ENCODE measurements around the gene CYTH4. TPM values are rescaled to one million over a fixed set of nuclear protein-coding genes. Genes with fewer than 3 reads are reported as not detected.

CYTH4 gene
- total and polyA plus RNA-seq, 9 donors = 2.4 to 14.5 (median 6.2) TPM

DNA sequence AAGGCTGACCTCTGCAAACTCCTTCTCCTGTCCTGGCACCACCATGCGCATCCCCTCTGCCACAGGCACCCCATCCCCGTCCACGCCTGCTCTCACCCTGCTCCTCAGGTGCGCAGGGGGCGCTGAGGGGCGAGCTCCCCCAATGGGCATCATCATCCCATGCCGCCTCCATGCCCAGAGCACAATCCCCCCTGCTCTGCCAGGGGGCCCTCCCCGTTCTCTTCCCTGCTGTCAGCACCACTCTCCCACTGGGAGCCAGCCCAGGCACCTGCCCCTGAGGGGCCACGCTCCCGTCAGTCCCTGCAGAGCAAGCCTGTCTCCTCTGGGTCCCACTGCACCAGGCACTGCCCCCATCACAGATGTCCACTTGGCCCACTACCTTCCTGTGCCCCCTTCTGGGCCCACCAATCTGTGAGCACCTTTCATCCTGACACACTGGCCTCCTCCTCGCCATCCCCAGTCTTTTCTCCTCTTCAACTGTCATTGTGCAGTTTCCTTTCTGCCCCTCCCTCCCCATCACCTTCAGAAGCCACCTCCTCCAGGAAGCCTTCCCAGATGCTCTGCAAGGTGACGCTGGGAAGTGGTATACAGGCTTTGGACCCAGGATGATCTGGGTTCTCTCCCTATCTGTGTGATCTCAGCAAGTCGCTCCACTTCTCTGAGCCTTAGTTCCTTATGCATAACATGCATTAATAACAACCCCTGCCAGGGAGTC is 62.6 kb downstream of the CYTH4 start:
- Histone ChIP-seq H3K36me3 (no peaks in the 10 kb centered on the region), H3K4me1 (ENCODE audit: insufficient read depth) (peaks cover 10% of the 10 kb centered on the region), H3K4me3 (no peak overlapping the region), H3K9me3 (no peaks in the 10 kb centered on the region), H3K27ac (no peak overlapping the region), H3K27me3 (no peaks in the 10 kb centered on the region)
- intact Hi-C loops (cut with DNase I) = no loop called here
- 68 to 84% (median 69%) methylated on average over 13 of the region's 13 CpGs for WGBS, 3 donors
- DNase-seq = no peak
- TF ChIP-seq POLR2A (IDR thresholded peaks at IDR 0.05) (no peak), EP300 (IDR thresholded peaks at IDR 0.05) (no peak)
- TF ChIP-seq, protein P1, sequence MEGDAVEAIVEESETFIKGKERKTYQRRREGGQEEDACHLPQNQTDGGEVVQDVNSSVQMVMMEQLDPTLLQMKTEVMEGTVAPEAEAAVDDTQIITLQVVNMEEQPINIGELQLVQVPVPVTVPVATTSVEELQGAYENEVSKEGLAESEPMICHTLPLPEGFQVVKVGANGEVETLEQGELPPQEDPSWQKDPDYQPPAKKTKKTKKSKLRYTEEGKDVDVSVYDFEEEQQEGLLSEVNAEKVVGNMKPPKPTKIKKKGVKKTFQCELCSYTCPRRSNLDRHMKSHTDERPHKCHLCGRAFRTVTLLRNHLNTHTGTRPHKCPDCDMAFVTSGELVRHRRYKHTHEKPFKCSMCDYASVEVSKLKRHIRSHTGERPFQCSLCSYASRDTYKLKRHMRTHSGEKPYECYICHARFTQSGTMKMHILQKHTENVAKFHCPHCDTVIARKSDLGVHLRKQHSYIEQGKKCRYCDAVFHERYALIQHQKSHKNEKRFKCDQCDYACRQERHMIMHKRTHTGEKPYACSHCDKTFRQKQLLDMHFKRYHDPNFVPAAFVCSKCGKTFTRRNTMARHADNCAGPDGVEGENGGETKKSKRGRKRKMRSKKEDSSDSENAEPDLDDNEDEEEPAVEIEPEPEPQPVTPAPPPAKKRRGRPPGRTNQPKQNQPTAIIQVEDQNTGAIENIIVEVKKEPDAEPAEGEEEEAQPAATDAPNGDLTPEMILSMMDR (IDR thresholded peaks at IDR 0.05) = no peak

- Histone ChIP-seq H3K36me3 (no peaks in the 10 kb centered on the region), H3K27ac (no peak overlapping the region), H3K4me1 (ENCODE audit: insufficient read depth) (peaks cover 10% of the 10 kb centered on the region), H3K4me3 (no peak overlapping the region), H3K9me3 (no peaks in the 10 kb centered on the region), H3K27me3 (no peaks in the 10 kb centered on the region)
- DNase-seq = peak; percentile 52 to 87 (median 61)
- TF ChIP-seq EP300 (IDR thresholded peaks at IDR 0.05) (no peak), POLR2A (IDR thresholded peaks at IDR 0.05) (no peak)
- TF ChIP-seq, protein P1 (IDR thresholded peaks at IDR 0.05) = no peak
- intact Hi-C loops (cut with DNase I) = no loop called here
- WGBS, 3 donors = 2 to 10% (median 6%) methylated on average over 13 of the region's 13 CpGs
Measured at GRCh38 chr22:37345863-37346504, 63.7 kb downstream of the CYTH4 start.

GRCh38 chr22:37346505-37346895 is 64.2 kb downstream of the CYTH4 start:
- no peak overlapping the region for H3K4me3 ChIP-seq
- no peaks in the 10 kb centered on the region for H3K9me3 ChIP-seq
- no peak overlapping the region for H3K27ac ChIP-seq
- no peaks in the 10 kb centered on the region for H3K27me3 ChIP-seq
- no peak for TF ChIP-seq EP300 (IDR thresholded peaks at IDR 0.05)
- intact Hi-C loops (cut with DNase I) = no loop called here
- H3K36me3 ChIP-seq = no peaks in the 10 kb centered on the region
- WGBS, 3 donors = 33 to 55% (median 41%) methylated on average over 7 of the region's 7 CpGs
- DNase-seq = no peak
- H3K4me1 ChIP-seq (ENCODE audit: insufficient read depth) = peaks cover 10% of the 10 kb centered on the region

DNA sequence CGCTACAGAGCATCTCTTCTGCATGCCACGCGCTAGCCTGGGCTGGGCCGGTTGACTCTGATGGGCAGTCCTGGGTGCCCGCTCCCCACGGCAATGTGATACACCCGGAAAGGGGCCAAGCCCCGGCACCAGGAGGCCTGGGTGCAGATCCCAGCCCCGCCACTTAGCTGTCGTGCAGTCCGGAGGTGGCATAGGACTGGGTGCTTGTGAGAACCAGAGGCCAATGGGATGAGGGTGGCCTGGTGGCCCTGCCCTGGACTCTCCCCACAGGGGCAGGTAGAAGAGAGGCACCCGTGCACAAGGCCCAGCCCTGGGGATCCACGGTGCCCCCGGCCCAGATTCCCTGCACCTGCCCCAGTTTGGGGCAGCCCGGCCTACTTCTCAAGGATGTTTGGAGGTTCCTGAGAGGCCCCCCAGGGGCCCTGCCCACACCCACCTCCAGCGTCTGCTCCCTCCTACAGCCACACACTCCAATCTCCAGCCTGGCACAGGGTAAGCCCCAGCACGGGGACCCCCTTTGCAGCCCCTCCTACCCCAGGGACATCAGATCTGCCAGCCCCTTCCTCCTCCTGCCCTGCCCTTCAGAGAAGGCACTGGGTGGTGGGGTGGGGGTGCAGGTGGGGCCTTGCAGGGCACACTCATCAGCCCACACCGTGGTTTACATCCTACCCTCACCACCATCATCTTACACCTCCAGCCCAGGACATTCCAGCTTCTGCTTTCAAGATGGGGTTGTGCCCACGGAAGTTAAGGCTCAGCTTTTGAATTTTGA is 66.9 kb downstream of the CYTH4 start:
- no peak overlapping the region for H3K4me3 ChIP-seq
- intact Hi-C loops (cut with DNase I) = no loop called here
- H3K9me3 ChIP-seq = no peaks in the 10 kb centered on the region
- H3K36me3 ChIP-seq = no peaks in the 10 kb centered on the region
- DNase-seq = no peak
- no peaks in the 10 kb centered on the region for H3K27me3 ChIP-seq
- no peak overlapping the region for H3K27ac ChIP-seq
- 89 to 93% (median 91%) methylated on average over 13 to 19 of the region's 19 CpGs for WGBS, 3 donors
- H3K4me1 ChIP-seq (ENCODE audit: insufficient read depth) = peaks cover 10% of the 10 kb centered on the region
- TF ChIP-seq, protein P1 (IDR thresholded peaks at IDR 0.05) = no peak
- TF ChIP-seq EP300 (IDR thresholded peaks at IDR 0.05) = no peak
- no peak for TF ChIP-seq POLR2A (IDR thresholded peaks at IDR 0.05)

All from ovary (tissue), 9 donors.